GM23338 (cell line): ENCODE results near the gene ASPG. TPM values are rescaled to one million over a fixed set of nuclear protein-coding genes. Genes with fewer than 3 reads are reported as not detected.

Source experiments
- ATAC-seq: fragments of 200-7000 bp; cut with Tn5 transposase; 3 replicates; pipeline ENCODE4 v1.9.1; 2020
- DNase-seq: peaks from one replicate; pipeline ENCODE4 v3.0.0-alpha.2; 2015; ENCODE audit warnings: low spot score
- H2AFZ ChIP-seq: fragments of 200-600 bp; sonication (generic); 2 replicates; pipeline ENCODE4 v1.8.0; 2016; ENCODE audit warnings: antibody characterized with exemption, mild to moderate bottlenecking, moderate library complexity
- H3F3A ChIP-seq: fragments of 200-600 bp; sonication (generic); replicated peaks from 2 replicates; pipeline ENCODE4 v1.8.0; 2017; ENCODE audit warnings: antibody characterized with exemption, mixed run types, low read depth
- H3K27ac ChIP-seq: fragments of 200-600 bp; sonication (generic); 2 replicates; pipeline ENCODE4 v1.6.1; 2016; ENCODE audit warnings: low read depth
- H3K27me3 ChIP-seq: fragments of 200-600 bp; sonication (generic); 2 replicates; pipeline ENCODE4 v1.8.0; 2016; ENCODE audit warnings: mild to moderate bottlenecking, mixed run types, moderate library complexity; ENCODE audit not compliant: insufficient read depth
- H3K36me3 ChIP-seq: fragments of 200-600 bp; sonication (generic); 2 replicates; pipeline ENCODE4 v1.8.0; 2016; ENCODE audit warnings: mild to moderate bottlenecking; ENCODE audit not compliant: insufficient read depth
- H3K4me1 ChIP-seq: fragments of 200-600 bp; sonication (generic); 2 replicates; pipeline ENCODE4 v1.8.0; 2016; ENCODE audit warnings: mild to moderate bottlenecking, moderate library complexity; ENCODE audit not compliant: insufficient read depth
- H3K4me2 ChIP-seq: fragments of 200-600 bp; sonication (generic); 2 replicates; pipeline ENCODE4 v1.7.1; 2017; ENCODE audit warnings: mixed run types
- H3K4me3 ChIP-seq: fragments of 200-600 bp; sonication (generic); 2 replicates; pipeline ENCODE4 v1.6.1; 2016; ENCODE audit warnings: mixed run types
- H3K79me2 ChIP-seq: fragments of 200-600 bp; sonication (generic); replicated peaks from 2 replicates; pipeline ENCODE4 v1.8.0; 2017; ENCODE audit warnings: mild to moderate bottlenecking; ENCODE audit not compliant: insufficient read depth
- H3K9me2 ChIP-seq: fragments of 200-600 bp; sonication (generic); 2 replicates; pipeline ENCODE4 v1.8.0; 2017; ENCODE audit not compliant: insufficient read depth
- H4K20me1 ChIP-seq: fragments of 200-600 bp; sonication (generic); replicated peaks from 2 replicates; pipeline ENCODE4 v1.8.0; 2017; ENCODE audit warnings: mild to moderate bottlenecking; ENCODE audit not compliant: insufficient read depth
- H3K27ac Mint-ChIP-seq: 2 replicates; pipeline ENCODE4 v1.8.0; 2020; ENCODE audit warnings: inconsistent platforms, mild to moderate bottlenecking, moderate library complexity, mixed read lengths
- H3K27me3 Mint-ChIP-seq: 3 replicates; pipeline ENCODE4 v1.8.0; 2022; ENCODE audit warnings: low read depth, mild to moderate bottlenecking, moderate library complexity, mixed read lengths, inconsistent platforms; ENCODE audit not compliant: insufficient read depth, poor library complexity
- H3K36me3 Mint-ChIP-seq: 3 replicates; pipeline ENCODE4 v1.8.0; 2021; ENCODE audit warnings: low read depth, mild to moderate bottlenecking, inconsistent platforms, moderate library complexity, mixed read lengths
- H3K4me1 Mint-ChIP-seq: 3 replicates; pipeline ENCODE4 v1.8.0; 2020; ENCODE audit warnings: mild to moderate bottlenecking, inconsistent platforms, mixed read lengths
- H3K4me3 Mint-ChIP-seq: 3 replicates; pipeline ENCODE4 v1.8.0; 2021; ENCODE audit warnings: moderate library complexity, mild to moderate bottlenecking, inconsistent platforms, mixed read lengths
- H3K9me3 Mint-ChIP-seq: 3 replicates; pipeline ENCODE4 v1.8.0; 2020; ENCODE audit warnings: moderate library complexity, mild to moderate bottlenecking, inconsistent platforms, mixed read lengths
- CREB1 ChIP-seq: fragments of 250-450 bp; sonication (Bioruptor Pico); IDR thresholded peaks from 2 replicates; pipeline ENCODE4 v1.5.0; 2020; ENCODE audit warnings: low read depth, mild to moderate bottlenecking, moderate library complexity
- CTCF ChIP-seq, 2 experiments: fragments of 200-600 bp in 1 of 2; sonication (generic) in 1 of 2; conservative IDR thresholded peaks; 2 replicates each; pipeline versions ENCODE4 v1.5.1 to v1.6.1; 2016 to 2017; ENCODE audit warnings: antibody characterized with exemption in 2 of 2, low read depth in 2 of 2, mild to moderate bottlenecking in 2 of 2, moderate library complexity in 1 of 2
- EZH2 ChIP-seq: fragments of 200-600 bp; sonication (generic); IDR thresholded peaks from one replicate; pipeline ENCODE4 v1.8.0; 2017; ENCODE audit warnings: antibody characterized with exemption, mild to moderate bottlenecking, low read depth; ENCODE audit not compliant: unreplicated experiment
- EZH2phosphoT487 ChIP-seq: fragments of 200-600 bp; sonication (generic); IDR thresholded peaks from one replicate; pipeline ENCODE4 v1.8.1; 2018; ENCODE audit warnings: antibody characterized with exemption; ENCODE audit not compliant: unreplicated experiment
- JUNB ChIP-seq: IDR thresholded peaks from one replicate; pipeline ENCODE4 v1.6.1; 2016; ENCODE audit warnings: antibody characterized with exemption; ENCODE audit not compliant: unreplicated experiment
- NANOG ChIP-seq: IDR thresholded peaks from 2 replicates; pipeline ENCODE4 v1.6.1; 2016; ENCODE audit warnings: antibody characterized with exemption, borderline replicate concordance
- POLR2AphosphoS5 ChIP-seq: IDR thresholded peaks from 2 replicates; pipeline ENCODE4 v1.6.1; 2016; ENCODE audit warnings: antibody characterized with exemption, low read depth
- REST ChIP-seq: IDR thresholded peaks from one replicate; pipeline ENCODE4 v1.6.1; 2018; ENCODE audit warnings: antibody characterized with exemption; ENCODE audit not compliant: unreplicated experiment
- STAT1 ChIP-seq: IDR thresholded peaks from one replicate; pipeline ENCODE4 v1.6.1; 2016; ENCODE audit warnings: antibody characterized with exemption; ENCODE audit not compliant: unreplicated experiment
- ZNF114 ChIP-seq: fragments of 250-450 bp; sonication (Bioruptor Pico); IDR thresholded peaks from 2 replicates; pipeline ENCODE4 v1.5.0; 2020; ENCODE audit warnings: mild to moderate bottlenecking, moderate library complexity
- ZNF331 ChIP-seq: fragments of 250-450 bp; sonication (Bioruptor Pico); IDR thresholded peaks from 2 replicates; pipeline ENCODE4 v1.5.0; 2020; ENCODE audit warnings: low read depth, mild to moderate bottlenecking, moderate library complexity
- ZNF462 ChIP-seq: fragments of 250-450 bp; sonication (Bioruptor Pico); IDR thresholded peaks from 2 replicates; pipeline ENCODE4 v1.5.0; 2020; ENCODE audit warnings: mild to moderate bottlenecking, moderate library complexity
- polyA plus RNA-seq: library from polyadenylated mRNA; unstranded; fragments of >200 nt; fragmentation: Nextera tagmentation; extraction: Ambion mirVana; gene quantifications from 2 replicates; pipeline ENCODE4 v1.2.1, GENCODE V29; 2016
- total RNA-seq: library from RNA; depleted of rRNA; stranded (reverse); fragments of >200 nt; shearing (Covaris generic); gene quantifications from 2 replicates; pipeline ENCODE4 v1.2.3, GENCODE V29; 2014
- TF ChIP-seq, protein P1 (sequence below): IDR thresholded peaks from 2 replicates; pipeline ENCODE4 v1.6.1; 2016; ENCODE audit warnings: antibody characterized with exemption

ASPG gene
- total and polyA plus RNA-seq, 2 experiments from 2014 or later = 0.61 to 6.2 TPM

DNA sequence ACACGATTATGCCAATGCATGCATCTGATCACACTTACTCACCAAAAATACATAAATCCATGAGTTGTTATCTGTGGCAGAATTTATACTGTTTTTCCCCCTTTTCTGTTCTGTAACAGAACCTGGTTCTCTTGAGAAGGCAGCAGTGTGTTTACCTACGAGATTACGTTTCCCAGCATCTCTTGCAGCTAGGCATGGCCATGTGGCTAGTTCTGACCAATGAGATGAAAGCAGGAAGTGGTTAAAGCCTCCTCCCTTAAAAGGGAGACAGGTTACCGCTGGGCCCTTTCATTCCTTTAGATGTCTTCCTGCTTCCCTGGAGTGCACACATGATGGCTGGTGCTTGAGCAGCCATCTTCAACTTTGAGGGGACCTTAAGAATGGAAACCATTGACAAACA lies 11.7 kb upstream of the ASPG start:
- no peaks in the 10 kb centered on the region; the same call in 2 of the 3 replicates for H3K36me3 Mint-ChIP-seq
- no peaks in the 10 kb centered on the region for H3K4me1 ChIP-seq
- TF ChIP-seq, protein P1, sequence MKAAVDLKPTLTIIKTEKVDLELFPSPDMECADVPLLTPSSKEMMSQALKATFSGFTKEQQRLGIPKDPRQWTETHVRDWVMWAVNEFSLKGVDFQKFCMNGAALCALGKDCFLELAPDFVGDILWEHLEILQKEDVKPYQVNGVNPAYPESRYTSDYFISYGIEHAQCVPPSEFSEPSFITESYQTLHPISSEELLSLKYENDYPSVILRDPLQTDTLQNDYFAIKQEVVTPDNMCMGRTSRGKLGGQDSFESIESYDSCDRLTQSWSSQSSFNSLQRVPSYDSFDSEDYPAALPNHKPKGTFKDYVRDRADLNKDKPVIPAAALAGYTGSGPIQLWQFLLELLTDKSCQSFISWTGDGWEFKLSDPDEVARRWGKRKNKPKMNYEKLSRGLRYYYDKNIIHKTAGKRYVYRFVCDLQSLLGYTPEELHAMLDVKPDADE = no peak
- TF ChIP-seq CREB1 (CRISPR knock-in tag) = no peak
- no peak for TF ChIP-seq ZNF331 (CRISPR knock-in tag)
- no peak for TF ChIP-seq EZH2
- no peak for TF ChIP-seq NANOG
- TF ChIP-seq JUNB = no peak
- no peak for TF ChIP-seq STAT1
- TF ChIP-seq ZNF114 (CRISPR knock-in tag) = no peak
- TF ChIP-seq EZH2phosphoT487 = no peak
- no peak for TF ChIP-seq ZNF462 (CRISPR knock-in tag)
- no peak for TF ChIP-seq POLR2AphosphoS5
- no peak for TF ChIP-seq REST
- no peak for TF ChIP-seq CTCF (conservative IDR thresholded peaks at IDR 0.05; ENCODE audit: low read depth in 2 of 2)
- no peak overlapping the region for H3K4me2 ChIP-seq
- no peaks in the 10 kb centered on the region for H4K20me1 ChIP-seq
- no peak overlapping the region for H3K27ac ChIP-seq
- no peaks in the 10 kb centered on the region for H3K27me3 Mint-ChIP-seq
- no peaks in the 10 kb centered on the region for H3F3A ChIP-seq
- no peaks in the 10 kb centered on the region for H3K27me3 ChIP-seq
- H3K27ac Mint-ChIP-seq = no peak overlapping the region
- ATAC-seq = no peak
- H3K4me3 Mint-ChIP-seq = no peak overlapping the region
- H3K4me3 ChIP-seq = no peak overlapping the region
- H3K4me1 Mint-ChIP-seq = peaks cover 4% of the 10 kb centered on the region; the same call in 2 of the 3 replicates
- peaks cover 9% of the 10 kb centered on the region for H3K9me2 ChIP-seq
- H2AFZ ChIP-seq = no peak overlapping the region
- H3K9me3 Mint-ChIP-seq = peaks cover 18% of the 10 kb centered on the region
- DNase-seq = no peak
- H3K36me3 ChIP-seq = no peaks in the 10 kb centered on the region
- no peaks in the 10 kb centered on the region for H3K79me2 ChIP-seq
